NCI-H526 (cell line): Measurements from ENCODE around the gene MSGN1.

Source experiments
- DNase-seq, 2 experiments: peaks; one replicate each; lab custom pipeline; 2025; lab: John Stamatoyannopoulos, UW

Gene MSGN1

DNA sequence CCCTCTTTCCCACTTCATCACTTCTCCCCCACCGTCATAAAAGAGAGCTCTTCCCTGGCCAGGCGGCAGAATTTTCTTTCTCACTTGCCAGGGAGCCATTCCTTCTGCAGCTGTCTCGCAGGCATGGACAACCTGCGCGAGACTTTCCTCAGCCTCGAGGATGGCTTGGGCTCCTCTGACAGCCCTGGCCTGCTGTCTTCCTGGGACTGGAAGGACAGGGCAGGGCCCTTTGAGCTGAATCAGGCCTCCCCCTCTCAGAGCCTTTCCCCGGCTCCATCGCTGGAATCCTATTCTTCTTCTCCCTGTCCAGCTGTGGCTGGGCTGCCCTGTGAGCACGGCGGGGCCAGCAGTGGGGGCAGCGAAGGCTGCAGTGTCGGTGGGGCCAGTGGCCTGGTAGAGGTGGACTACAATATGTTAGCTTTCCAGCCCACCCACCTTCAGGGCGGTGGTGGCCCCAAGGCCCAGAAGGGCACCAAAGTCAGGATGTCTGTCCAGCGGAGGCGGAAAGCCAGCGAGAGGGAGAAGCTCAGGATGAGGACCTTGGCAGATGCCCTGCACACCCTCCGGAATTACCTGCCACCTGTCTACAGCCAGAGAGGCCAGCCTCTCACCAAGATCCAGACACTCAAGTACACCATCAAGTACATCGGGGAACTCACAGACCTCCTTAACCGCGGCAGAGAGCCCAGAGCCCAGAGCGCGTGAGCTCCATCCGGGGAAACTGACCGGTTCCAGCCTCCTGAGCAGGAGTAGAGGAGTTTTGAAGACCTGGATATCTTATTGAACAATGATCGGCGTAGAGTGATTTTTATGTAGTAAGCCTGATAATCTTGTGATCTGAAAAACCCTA lies at the start of gene MSGN1:
TSS of gene MSGN1 (plus strand) at position 65 of the 850 bp plus-strand sequence. CDS start at position 124, 59 bp downstream.
- no peak for DNase-seq

GRCh38 chr2:17768894-17769293 lies 47.4 kb upstream of the MSGN1 start:
- no peak for DNase-seq

- no peak for DNase-seq
Observed at GRCh38 chr2:17771956-17772355, 44.3 kb upstream of the MSGN1 start.

DNA sequence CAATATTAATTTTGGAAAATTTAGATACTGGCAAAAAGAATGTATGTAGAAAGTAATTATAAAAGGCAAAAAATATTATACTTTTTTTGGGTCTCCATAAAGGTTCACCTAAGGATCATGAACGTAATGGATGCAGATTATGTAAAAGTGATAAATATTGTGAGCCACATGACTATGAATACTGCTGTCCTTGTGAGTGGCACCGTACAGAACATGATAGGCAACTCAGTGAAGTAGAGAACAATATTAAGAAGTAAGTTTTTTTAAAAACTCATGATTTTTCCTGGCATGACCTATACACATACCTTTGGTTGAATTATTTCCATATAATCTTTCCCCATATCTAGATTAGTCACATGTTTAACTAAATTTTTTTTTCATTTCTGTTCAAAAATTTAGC lies 43.7 kb upstream of the MSGN1 start:
- DNase-seq, result no peak

DNA sequence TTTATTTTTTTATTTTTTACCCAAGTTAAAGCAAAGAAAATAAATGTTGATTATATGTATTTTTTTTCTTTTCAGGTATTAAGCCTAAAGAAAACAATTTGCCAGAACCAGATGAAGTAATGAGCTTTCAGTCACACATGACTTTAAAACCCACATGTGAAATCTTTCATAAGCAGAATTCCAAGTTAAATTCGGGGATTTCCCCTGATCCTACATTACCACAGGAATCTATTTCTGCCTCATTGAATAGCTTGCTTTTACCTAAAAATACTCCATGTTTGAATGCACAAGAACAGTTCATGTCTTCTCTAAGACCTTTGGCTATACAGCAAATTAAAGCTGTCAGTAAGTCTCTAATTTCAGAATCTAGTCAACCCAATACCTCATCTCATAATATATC lies 35.7 kb upstream of the MSGN1 start:
- no peak for DNase-seq

DNA sequence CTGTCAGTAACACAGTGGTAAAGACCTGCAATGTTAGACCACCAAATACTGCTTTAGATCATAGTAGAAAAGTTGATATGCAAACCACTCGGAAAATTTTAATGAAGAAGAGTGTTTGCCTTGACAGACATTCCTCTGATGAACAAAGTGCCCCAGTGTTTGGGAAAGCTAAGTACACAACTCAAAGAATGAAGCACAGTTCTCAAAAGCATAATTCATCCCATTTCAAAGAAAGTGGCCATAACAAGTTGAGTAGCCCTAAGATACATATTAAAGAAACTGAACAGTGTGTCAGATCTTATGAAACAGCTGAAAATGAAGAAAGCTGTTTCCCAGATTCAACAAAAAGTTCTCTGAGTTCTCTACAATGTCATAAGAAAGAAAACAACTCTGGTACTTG lies 34.8 kb upstream of the MSGN1 start:
- DNase-seq, result no peak

GRCh38 chr2:17786727-17787126 lies 29.5 kb upstream of the MSGN1 start:
- no peak for DNase-seq

DNA sequence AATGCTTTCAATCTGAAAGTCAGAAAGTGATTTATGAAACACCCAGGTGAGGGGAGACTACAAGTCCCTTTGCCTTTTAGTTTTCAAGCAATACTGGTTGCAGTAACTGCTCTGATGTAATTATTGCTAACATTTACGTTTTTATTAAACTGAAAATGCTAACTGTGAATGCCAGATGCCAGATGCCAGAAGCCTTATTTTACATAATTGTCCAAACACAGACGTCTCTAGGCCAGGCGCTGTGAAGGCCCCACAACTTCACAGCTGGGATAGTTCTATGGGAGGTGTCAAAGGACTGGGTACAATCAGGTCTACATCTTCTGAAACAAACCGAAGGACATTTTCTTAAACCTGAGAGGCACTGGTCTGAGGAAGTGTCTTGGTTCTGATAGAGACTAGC lies 27.5 kb upstream of the MSGN1 start:
- no peak for DNase-seq

DNA sequence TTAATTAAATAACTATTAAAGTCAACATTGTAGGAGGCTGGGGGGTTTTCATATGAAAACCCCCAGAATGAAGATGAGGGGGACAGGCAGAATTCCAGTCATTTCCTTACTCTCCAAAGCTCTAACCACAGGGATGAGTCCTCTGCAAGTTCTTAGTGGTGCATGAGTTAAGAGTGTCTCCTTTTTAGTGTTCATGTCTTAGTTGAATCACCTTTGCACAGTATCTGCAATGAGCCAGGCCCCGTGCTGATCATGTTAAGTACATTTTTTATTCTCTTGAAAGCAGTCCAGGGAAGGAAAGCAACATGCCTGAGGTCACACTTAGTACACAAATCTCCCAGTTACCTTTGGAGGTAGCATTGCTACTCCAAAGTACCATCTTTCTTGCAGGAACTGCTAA lies 25.7 kb upstream of the MSGN1 start:
- DNase-seq, result no peak

DNA sequence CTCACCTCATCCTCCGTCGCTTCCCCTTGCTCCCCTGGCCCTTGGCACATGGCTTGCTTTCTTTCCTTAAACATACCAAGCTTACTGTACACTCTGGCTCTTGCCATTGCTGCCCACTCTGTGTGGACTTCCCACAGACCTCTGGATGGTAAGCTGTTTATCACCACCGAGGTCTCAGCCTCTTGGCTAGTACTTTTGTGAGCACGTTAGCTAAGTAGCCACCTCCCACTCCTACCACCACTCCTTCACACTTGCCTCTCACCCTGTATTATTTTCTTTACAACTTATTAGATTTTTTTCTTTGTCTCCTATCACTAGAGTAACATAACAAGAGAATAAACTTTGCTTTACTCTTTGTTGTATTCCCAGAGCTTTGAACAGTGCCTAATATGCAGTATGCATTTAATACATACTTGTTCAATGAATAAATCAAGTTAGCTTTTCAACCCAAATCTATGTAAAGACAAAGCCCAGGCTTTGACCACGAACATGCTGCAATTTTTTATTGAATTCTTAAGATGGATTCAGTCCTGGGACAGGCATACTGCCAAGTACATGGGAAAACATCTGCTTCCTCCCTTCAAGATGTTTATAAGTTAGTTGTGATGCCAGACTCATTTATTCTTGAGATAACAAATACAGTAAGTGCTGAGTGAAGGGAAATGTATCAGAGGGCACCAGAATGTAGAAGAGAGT lies 25.0 kb upstream of the MSGN1 start:
- DNase-seq, result no peak

DNA sequence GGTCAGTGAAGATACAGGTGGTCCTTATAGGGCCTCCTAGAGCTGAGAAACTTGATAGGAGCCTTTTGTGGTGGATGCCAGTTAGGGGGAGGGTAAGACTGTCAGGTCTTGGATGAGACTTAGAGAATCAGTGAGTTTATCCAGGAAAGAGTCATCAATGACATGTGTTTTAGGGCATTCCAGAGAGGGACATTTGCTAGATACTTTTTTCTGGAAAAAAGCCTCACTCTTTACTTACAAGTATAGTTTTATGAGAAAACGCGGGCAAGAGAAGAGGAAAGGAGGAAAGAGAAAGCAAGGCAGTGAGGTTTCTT lies 24.5 kb upstream of the MSGN1 start:
- DNase-seq, result no peak

DNA sequence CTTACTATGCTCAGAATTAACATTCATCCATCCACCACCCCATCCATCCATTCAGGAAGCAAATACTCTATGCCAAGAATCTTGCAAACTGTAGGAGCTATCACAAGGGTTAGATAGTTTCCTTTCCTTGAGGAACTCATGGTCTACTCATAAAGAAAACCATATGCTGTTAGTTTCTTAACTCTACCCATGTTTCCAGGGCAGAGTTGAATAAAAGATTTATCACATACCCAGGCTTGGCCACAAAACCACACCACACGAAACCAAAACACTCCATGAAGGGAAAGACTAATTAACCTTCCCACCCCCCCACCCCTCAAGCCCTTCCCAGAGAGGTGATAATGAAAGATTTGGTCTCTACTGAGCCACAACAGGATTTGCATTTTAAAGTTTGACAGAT lies 23.7 kb upstream of the MSGN1 start:
- DNase-seq, result no peak

- DNase-seq, result no peak
Observed at GRCh38 chr2:17793296-17793695, 23.0 kb upstream of the MSGN1 start.

GRCh38 chr2:17793803-17794354 lies 22.4 kb upstream of the MSGN1 start:
- DNase-seq, result no peak

DNA sequence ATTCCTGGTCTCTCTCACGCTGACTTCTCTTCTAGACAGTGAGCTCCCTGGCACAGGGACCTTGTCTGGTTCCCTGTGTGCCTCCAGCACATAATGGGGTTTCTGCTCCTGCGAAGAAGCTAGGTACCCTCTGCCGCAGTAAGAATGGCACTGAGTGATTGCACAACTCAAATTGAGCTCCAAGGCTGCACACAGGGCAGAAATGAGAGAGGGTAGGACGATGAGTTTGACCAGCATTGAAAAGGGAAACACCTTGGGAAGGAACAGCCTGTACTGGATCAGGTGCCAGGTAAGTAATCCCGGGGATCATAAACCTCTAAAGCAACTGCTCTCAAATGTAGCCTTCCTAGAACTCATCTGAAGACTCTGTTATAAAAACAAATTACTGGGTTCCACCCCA lies 21.0 kb upstream of the MSGN1 start:
- no peak for DNase-seq

- no peak for DNase-seq
Observed at GRCh38 chr2:17798338-17798737, 17.9 kb upstream of the MSGN1 start.

- DNase-seq, result no peak
Observed at GRCh38 chr2:17799301-17800120, 16.7 kb upstream of the MSGN1 start.

DNA sequence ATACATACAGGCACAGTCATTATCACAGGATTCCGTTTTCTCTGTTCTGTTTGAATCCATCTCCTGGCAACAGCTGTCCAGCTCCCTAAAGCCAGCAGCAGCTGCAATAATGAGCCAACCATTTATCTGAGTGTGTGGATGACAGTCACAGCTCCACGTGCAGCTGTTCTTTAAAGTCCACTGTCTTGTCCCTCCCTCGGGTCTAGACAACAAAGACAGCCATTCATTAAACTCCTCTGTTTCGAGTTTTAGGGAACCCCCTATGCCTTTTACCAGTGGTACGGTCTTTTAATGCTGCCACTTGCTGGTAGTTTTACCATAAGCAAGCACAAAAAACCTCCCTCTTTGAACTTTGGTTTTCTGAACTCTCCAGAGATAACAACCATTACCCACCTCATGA lies 16.0 kb upstream of the MSGN1 start:
- peak in 1 of 2 experiments; percentile 7 for DNase-seq

GRCh38 chr2:17800693-17801458 lies 15.4 kb upstream of the MSGN1 start:
- no peak for DNase-seq

DNA sequence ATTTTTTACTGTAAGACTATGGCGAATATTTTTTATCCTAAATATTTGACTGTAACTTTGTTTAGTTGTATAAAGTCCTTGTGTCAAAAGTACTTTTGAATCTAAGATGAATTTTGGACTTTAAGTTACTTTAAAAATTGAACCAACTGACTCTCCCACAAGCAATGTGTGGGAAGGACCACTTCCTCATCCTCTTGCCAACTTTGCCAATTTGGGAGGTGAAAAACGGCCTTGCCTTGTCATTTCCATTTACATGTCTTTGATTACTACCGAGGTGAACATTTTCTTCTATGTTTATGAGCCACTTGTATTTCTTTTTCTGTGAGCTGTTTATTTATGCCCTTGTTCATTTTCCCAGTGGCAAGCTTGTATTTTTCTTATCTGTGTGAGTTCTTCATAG lies 12.8 kb upstream of the MSGN1 start:
- no peak for DNase-seq

GRCh38 chr2:17804358-17804757 lies 11.9 kb upstream of the MSGN1 start:
- no peak for DNase-seq

- DNase-seq, result no peak
Observed at GRCh38 chr2:17805166-17805565, 11.1 kb upstream of the MSGN1 start.
